HUES64 (cell line): ENCODE measurements around the gene PTP4A2.
"Not testable (repeated sequence)": the region's sequence is repeated elsewhere in the genome, so short reads cannot be mapped to it uniquely, and the experiment has no call there.

ENCODE experiments used
- H3K27ac ChIP-seq: 2 replicates; pipeline ENCODE4 v1.7.0; 2013; ENCODE audit warnings: low read depth, low read length, inconsistent platforms
- H3K27me3 ChIP-seq: 2 replicates; pipeline ENCODE4 v1.6.1; 2013; ENCODE audit warnings: mild to moderate bottlenecking, low read length; ENCODE audit not compliant: insufficient read depth
- H3K36me3 ChIP-seq: 2 replicates; pipeline ENCODE4 v1.6.1; 2013; ENCODE audit warnings: mild to moderate bottlenecking, low read length; ENCODE audit not compliant: insufficient read depth
- H3K4me1 ChIP-seq: 2 replicates; pipeline ENCODE4 v1.6.1; 2013; ENCODE audit warnings: mild to moderate bottlenecking, low read length, moderate library complexity; ENCODE audit not compliant: insufficient read depth
- H3K4me3 ChIP-seq: 2 replicates; pipeline ENCODE4 v1.5.1; 2013; ENCODE audit warnings: mild to moderate bottlenecking, low read length, moderate library complexity
- H3K9ac ChIP-seq: 2 replicates; pipeline ENCODE4 v1.6.1; 2013; ENCODE audit warnings: mild to moderate bottlenecking, low read depth, low read length
- H3K9me3 ChIP-seq: 2 replicates; pipeline ENCODE4 v1.6.1; 2013; ENCODE audit warnings: low read depth, low read length; ENCODE audit not compliant: insufficient read depth
- WGBS: fragments of 150-250, 120-280 bp; methylation state at CpG from one replicate; pipeline ENCODE4 v1.1.7; 2013; ENCODE audit warnings: missing lambda C conversion rate; 5-methylcytosine and 5-hydroxymethylcytosine counted together

PTP4A2 gene

GRCh38 chr1:31901838-31902509 lies 36.2 kb downstream of the PTP4A2 start:
- 95% methylated on average over 6 of the region's 6 CpGs for WGBS
- no peaks in the 10 kb centered on the region for H3K9me3 ChIP-seq
- no peak overlapping the region for H3K9ac ChIP-seq
- no peak overlapping the region for H3K4me3 ChIP-seq
- H3K27ac ChIP-seq, result no peak overlapping the region
- H3K36me3 ChIP-seq, result peaks cover 15% of the 10 kb centered on the region
- no peaks in the 10 kb centered on the region for H3K4me1 ChIP-seq
- no peaks in the 10 kb centered on the region for H3K27me3 ChIP-seq

DNA sequence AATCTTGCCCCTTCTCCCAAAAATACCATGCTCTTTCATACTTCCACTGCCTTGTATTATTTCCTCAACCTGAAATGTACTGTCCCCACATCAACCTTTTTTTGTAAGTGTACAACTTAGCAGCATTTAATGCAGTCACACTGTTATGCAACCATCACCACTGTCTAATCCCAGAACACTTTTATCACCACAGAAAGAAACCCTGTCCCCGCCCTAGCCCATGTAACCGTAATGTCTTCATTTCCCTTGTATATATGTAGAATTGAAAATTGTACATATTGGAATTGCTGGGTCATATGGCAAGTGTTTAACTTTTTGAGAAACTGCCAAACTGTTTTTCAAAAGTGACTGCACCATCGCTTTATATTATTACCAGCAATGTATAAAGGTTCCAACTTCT lies 37.4 kb downstream of the PTP4A2 start:
- Histone ChIP-seq H3K9me3 (no peaks in the 10 kb centered on the region), H3K27me3 (no peaks in the 10 kb centered on the region), H3K36me3 (peaks cover 4% of the 10 kb centered on the region; the same call in 1 of the 2 replicates), H3K9ac (no peak overlapping the region), H3K27ac (no peak overlapping the region), H3K4me1 (no peaks in the 10 kb centered on the region), H3K4me3 (no peak overlapping the region)
- 86% methylated on average over 2 of the region's 3 CpGs for WGBS

- Histone ChIP-seq H3K4me3 (no peak overlapping the region), H3K36me3 (no peaks in the 10 kb centered on the region), H3K27me3 (no peaks in the 10 kb centered on the region), H3K4me1 (no peaks in the 10 kb centered on the region), H3K9me3 (no peaks in the 10 kb centered on the region), H3K27ac (no peak overlapping the region), H3K9ac (no peak overlapping the region)
- WGBS, result 95% methylated on average over 6 of the region's 6 CpGs
Observed at GRCh38 chr1:31897526-31898100, 40.6 kb downstream of the PTP4A2 start.

DNA sequence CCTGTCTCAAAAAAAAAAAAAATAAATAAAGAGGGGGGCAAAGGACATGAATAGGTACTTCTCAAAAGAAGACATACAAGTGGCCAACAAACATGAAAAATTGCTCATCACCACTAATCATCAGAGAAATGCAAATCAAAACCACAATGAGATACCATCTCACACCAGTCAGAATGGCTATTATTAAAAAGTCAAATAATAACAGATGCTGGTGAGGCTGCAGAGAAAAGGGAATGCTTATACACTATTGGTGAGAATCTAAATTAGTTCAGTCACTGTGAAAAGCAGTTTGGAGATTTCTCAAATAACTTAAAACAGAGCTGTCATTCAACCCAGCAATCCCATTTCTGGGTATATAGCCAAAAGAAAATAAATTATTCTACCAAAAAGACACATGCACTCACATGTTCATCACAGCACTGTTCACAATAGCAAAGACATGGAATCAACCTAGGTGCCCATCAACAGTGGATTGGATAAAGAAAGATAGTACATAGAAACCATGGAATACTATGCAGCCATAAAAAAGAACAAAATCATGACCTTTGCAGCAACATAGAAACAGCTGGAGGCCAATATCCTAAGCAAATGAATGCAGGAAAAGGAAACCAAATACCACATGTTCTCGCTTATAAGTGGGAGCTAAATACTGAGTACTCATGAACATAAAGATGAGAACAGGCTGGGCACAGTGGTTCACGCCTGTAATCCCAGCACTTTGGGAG lies 42.5 kb downstream of the PTP4A2 start:
- not testable (repeated sequence) for H3K9ac ChIP-seq, H3K27me3 ChIP-seq, H3K27ac ChIP-seq, H3K4me1 ChIP-seq, H3K4me3 ChIP-seq, H3K36me3 ChIP-seq, H3K9me3 ChIP-seq
- 98% methylated on average over 2 of the region's 2 CpGs for WGBS

DNA sequence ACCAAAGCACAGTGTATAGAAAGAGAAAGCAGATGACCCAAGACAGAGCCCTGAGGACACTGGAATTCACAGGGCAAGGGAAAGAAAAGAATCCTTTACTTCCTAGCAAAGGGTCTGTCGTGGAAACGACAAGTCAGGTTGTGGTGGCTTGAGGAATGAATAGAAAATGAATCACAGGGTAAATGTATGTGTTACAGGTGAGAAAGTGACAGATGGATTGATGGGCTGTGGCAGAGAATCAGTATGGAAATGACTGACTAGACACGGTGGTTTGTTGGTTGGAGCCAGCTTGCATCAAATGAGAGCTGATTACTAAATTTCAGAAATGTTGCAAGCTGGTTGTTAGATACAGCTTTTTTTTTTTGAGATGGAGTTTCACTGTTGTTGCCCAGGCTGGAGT lies 46.9 kb downstream of the PTP4A2 start:
- Histone ChIP-seq H3K9me3 (no peaks in the 10 kb centered on the region), H3K27me3 (no peaks in the 10 kb centered on the region), H3K36me3 (no peaks in the 10 kb centered on the region), H3K4me3 (no peak overlapping the region), H3K4me1 (no peaks in the 10 kb centered on the region), H3K27ac (no peak overlapping the region), H3K9ac (no peak overlapping the region)
- 82% methylated on average over 3 of the region's 3 CpGs for WGBS

- Histone ChIP-seq H3K27me3 (no peaks in the 10 kb centered on the region), H3K4me1 (no peaks in the 10 kb centered on the region), H3K9me3 (no peaks in the 10 kb centered on the region), H3K36me3 (no peaks in the 10 kb centered on the region), H3K27ac (no peak overlapping the region), H3K9ac (no peak overlapping the region), H3K4me3 (no peak overlapping the region)
- 94% methylated on average over 6 of the region's 7 CpGs for WGBS
Observed at GRCh38 chr1:31888291-31888690, 49.9 kb downstream of the PTP4A2 start.

DNA sequence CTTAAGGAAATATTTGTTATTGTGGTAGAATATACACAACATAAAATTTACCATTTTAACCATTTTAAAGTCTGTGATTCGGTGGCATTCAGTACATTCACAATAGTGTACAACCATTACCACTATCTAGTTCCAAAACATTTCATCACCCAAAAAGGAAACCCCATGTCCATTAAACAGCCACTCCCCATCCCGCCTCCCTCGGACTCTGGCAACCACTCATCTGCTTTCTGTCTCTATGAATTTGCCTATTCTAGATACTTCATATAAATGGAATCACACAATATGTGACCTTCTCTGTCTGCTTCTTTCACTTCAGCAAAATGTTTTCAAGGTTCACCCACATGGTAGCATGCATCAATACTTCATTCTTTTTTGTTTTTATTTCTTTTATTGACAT lies 51.3 kb downstream of the PTP4A2 start:
- Histone ChIP-seq H3K9ac (no peak overlapping the region), H3K4me1 (no peaks in the 10 kb centered on the region), H3K27ac (no peak overlapping the region), H3K27me3 (no peaks in the 10 kb centered on the region), H3K9me3 (no peaks in the 10 kb centered on the region), H3K36me3 (no peaks in the 10 kb centered on the region), H3K4me3 (no peak overlapping the region)
- 89% methylated on average over 3 of the region's 3 CpGs for WGBS

DNA sequence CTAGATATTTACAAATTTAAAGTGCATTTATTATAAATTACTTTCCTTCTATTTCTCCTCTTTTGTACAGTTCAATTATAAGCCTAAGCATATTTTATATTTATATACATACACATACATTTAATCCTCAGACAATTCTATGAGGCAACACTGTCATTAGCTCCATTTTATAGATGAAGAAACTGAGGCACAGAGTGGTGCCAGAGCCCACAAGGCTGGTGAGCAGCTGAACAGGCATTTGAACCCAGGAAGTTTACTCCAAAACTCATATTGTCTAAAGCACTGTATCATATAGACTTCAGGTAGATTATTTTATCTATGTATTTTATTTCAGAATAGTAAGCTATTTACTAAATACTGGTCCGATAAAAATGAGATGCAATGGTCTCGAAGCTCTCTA lies 52.3 kb downstream of the PTP4A2 start:
- Histone ChIP-seq H3K4me1 (no peaks in the 10 kb centered on the region), H3K27ac (no peak overlapping the region), H3K9ac (no peak overlapping the region), H3K27me3 (no peaks in the 10 kb centered on the region), H3K36me3 (no peaks in the 10 kb centered on the region), H3K9me3 (no peaks in the 10 kb centered on the region), H3K4me3 (no peak overlapping the region)
- 100% methylated on average over 2 of the region's 2 CpGs for whole genome bisulfite sequencing

GRCh38 chr1:31883357-31883942 lies 54.7 kb downstream of the PTP4A2 start:
- Histone ChIP-seq H3K9me3 (no peaks in the 10 kb centered on the region), H3K4me1 (no peaks in the 10 kb centered on the region), H3K4me3 (no peak overlapping the region), H3K36me3 (no peaks in the 10 kb centered on the region), H3K9ac (no peak overlapping the region), H3K27me3 (no peaks in the 10 kb centered on the region), H3K27ac (no peak overlapping the region)
- WGBS, result 91% methylated on average over 2 of the region's 3 CpGs

DNA sequence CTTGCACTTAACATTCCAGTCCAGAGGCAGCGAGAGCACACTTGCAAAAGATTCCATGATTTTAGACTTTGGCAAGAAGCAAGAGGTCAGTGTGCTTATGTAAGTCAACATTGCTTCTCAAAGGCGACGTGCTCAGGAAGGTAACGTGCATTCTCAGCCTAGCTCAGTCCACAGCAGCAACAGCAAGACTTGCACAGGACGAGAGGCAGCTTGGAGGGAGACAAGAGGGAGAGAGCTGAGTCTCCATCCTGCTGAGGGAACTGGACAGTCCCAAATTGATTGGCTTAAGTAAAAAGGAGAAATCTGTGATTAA lies 56.5 kb downstream of the PTP4A2 start:
- H3K36me3 ChIP-seq, result no peaks in the 10 kb centered on the region
- H3K9me3 ChIP-seq, result no peaks in the 10 kb centered on the region
- H3K4me3 ChIP-seq, result no peak overlapping the region
- H3K27ac ChIP-seq, result no peak overlapping the region
- H3K27me3 ChIP-seq, result no peaks in the 10 kb centered on the region
- no peak overlapping the region for H3K9ac ChIP-seq
- 90% methylated on average over 5 of the region's 5 CpGs for WGBS
- no peaks in the 10 kb centered on the region for H3K4me1 ChIP-seq

- no peak overlapping the region for H3K9ac ChIP-seq
- H3K27ac ChIP-seq, result no peak overlapping the region
- no peaks in the 10 kb centered on the region for H3K4me1 ChIP-seq
- WGBS, result 84% methylated on average over 6 of the region's 8 CpGs
- no peaks in the 10 kb centered on the region for H3K9me3 ChIP-seq
- no peaks in the 10 kb centered on the region for H3K27me3 ChIP-seq
- no peak overlapping the region for H3K4me3 ChIP-seq
- H3K36me3 ChIP-seq, result no peaks in the 10 kb centered on the region
Observed at GRCh38 chr1:31880957-31881687, 57.0 kb downstream of the PTP4A2 start.
